HEK293 (cell line): ENCODE measurements around the gene TOMT.

Experiments used
- CTCF ChIA-PET: fragments of 350-600 bp; formaldehyde crosslinking; extraction: SDS; loops from one replicate; lab custom pipeline; 2021; ENCODE audit warnings: antibody characterized with exemption; lab: Yijun Ruan, JAX
- POLR2A ChIA-PET: fragments of 300-600 bp; formaldehyde crosslinking; extraction: SDS; loops from one replicate; lab custom pipeline; 2020; ENCODE audit warnings: antibody characterized with exemption, inconsistent platforms; lab: Yijun Ruan, JAX
- H3K27ac ChIP-seq: fragments of 200-500 bp; sonication (Bioruptor generic); 2 replicates; pipeline ENCODE4 v1.5.1; 2014; ENCODE audit warnings: low read depth, low read length, control low read depth, inconsistent platforms; ENCODE audit errors: extremely low read depth
- H3K36me3 ChIP-seq, 2 experiments: fragments of 200-500 bp in 1 of 2; sonication (Bioruptor generic) in 1 of 2; 1 replicate in 1 of 2; 2 replicates in 1 of 2; pipeline ENCODE4 v1.5.1; 2014 to 2017; ENCODE audit warnings: inconsistent platforms in 2 of 2, low read length in 2 of 2; ENCODE audit not compliant: control insufficient read depth in 2 of 2, insufficient read depth in 1 of 2
- H3K4me1 ChIP-seq: fragments of 200-500 bp; sonication (Bioruptor generic); 2 replicates; pipeline ENCODE4 v1.5.1; 2014; ENCODE audit warnings: mild to moderate bottlenecking, low read length, inconsistent platforms; ENCODE audit not compliant: control insufficient read depth, insufficient read depth
- H3K4me3 ChIP-seq: 2 replicates; pipeline ENCODE4 v1.5.1; 2011; ENCODE audit warnings: low read depth, mild to moderate bottlenecking, control low read depth, low read length, moderate library complexity
- H3K9me3 ChIP-seq: fragments of 200-500 bp; sonication (Bioruptor generic); 2 replicates; pipeline ENCODE4 v1.5.1; 2014; ENCODE audit warnings: low read depth, low read length, inconsistent platforms; ENCODE audit not compliant: control insufficient read depth, insufficient read depth
- GLIS2 ChIP-seq: fragments of 450-650 bp; formaldehyde crosslinking; IDR thresholded peaks from 2 replicates; pipeline ENCODE4 v1.5.1; 2016; ENCODE audit warnings: missing biosample characterization, missing genetic modification characterization
- HOXC10 ChIP-seq: sonication (generic); formaldehyde crosslinking; IDR thresholded peaks from 2 replicates; pipeline ENCODE4 v1.8.1; 2023; ENCODE audit warnings: mild to moderate bottlenecking, missing genetic modification reagents
- KLF7 ChIP-seq: fragments of 450-650 bp; formaldehyde crosslinking; IDR thresholded peaks from 2 replicates; pipeline ENCODE4 v1.5.1; 2016; ENCODE audit warnings: missing biosample characterization, missing genetic modification characterization, borderline replicate concordance
- ZBTB10 ChIP-seq: fragments of 450-650 bp; formaldehyde crosslinking; IDR thresholded peaks from 2 replicates; pipeline ENCODE4 v1.5.1; 2016; ENCODE audit warnings: missing biosample characterization, missing genetic modification characterization
- ZFP37 ChIP-seq: fragments of 450-650 bp; formaldehyde crosslinking; IDR thresholded peaks from 2 replicates; pipeline ENCODE4 v1.5.1; 2016; ENCODE audit warnings: missing biosample characterization, missing genetic modification characterization
- ZFP41 ChIP-seq: fragments of 450-650 bp; formaldehyde crosslinking; IDR thresholded peaks from 2 replicates; pipeline ENCODE4 v1.5.1; 2016; ENCODE audit warnings: missing biosample characterization, missing genetic modification characterization, borderline replicate concordance
- ZNF138 ChIP-seq: fragments of 450-650 bp; formaldehyde crosslinking; IDR thresholded peaks from 2 replicates; pipeline ENCODE4 v1.5.1; 2016; ENCODE audit warnings: missing biosample characterization, missing genetic modification characterization, borderline replicate concordance
- ZNF184 ChIP-seq: fragments of 450-650 bp; IDR thresholded peaks from 2 replicates; pipeline ENCODE4 v1.5.1; 2018; ENCODE audit warnings: missing biosample characterization, mild to moderate bottlenecking, missing genetic modification characterization
- ZNF214 ChIP-seq: fragments of 450-650 bp; formaldehyde crosslinking; IDR thresholded peaks from 2 replicates; pipeline ENCODE4 v1.5.1; 2017; ENCODE audit warnings: missing biosample characterization, mild to moderate bottlenecking, missing genetic modification characterization, borderline replicate concordance
- ZNF280C ChIP-seq: fragments of 450-650 bp; formaldehyde crosslinking; IDR thresholded peaks from 2 replicates; pipeline ENCODE4 v1.5.1; 2016; ENCODE audit warnings: missing biosample characterization, missing genetic modification characterization
- ZNF335 ChIP-seq: fragments of 450-650 bp; formaldehyde crosslinking; conservative IDR thresholded peaks from 2 replicates; pipeline ENCODE4 v1.5.1; 2016; ENCODE audit warnings: missing biosample characterization, missing genetic modification characterization
- ZNF658 ChIP-seq: fragments of 450-650 bp; formaldehyde crosslinking; IDR thresholded peaks from 2 replicates; pipeline ENCODE4; 2016; ENCODE audit warnings: missing biosample characterization, missing genetic modification characterization
- ZNF660 ChIP-seq: fragments of 450-650 bp; IDR thresholded peaks from 2 replicates; pipeline ENCODE4 v1.5.1; 2018; ENCODE audit warnings: missing biosample characterization, mild to moderate bottlenecking, missing genetic modification characterization
- ZNF677 ChIP-seq: fragments of 450-650 bp; IDR thresholded peaks from 2 replicates; pipeline ENCODE4 v1.5.0; 2018; ENCODE audit warnings: missing biosample characterization, mild to moderate bottlenecking, missing genetic modification characterization, moderate library complexity
- ZSCAN23 ChIP-seq: fragments of 450-650 bp; formaldehyde crosslinking; IDR thresholded peaks from 2 replicates; pipeline ENCODE4 v1.5.1; 2016; ENCODE audit warnings: missing biosample characterization, missing genetic modification characterization
- TF ChIP-seq, protein P1 (sequence below): fragments of 450-650 bp; formaldehyde crosslinking; IDR thresholded peaks from 2 replicates; pipeline ENCODE4 v1.5.1; 2016; ENCODE audit warnings: missing biosample characterization, missing genetic modification characterization

TOMT gene

GRCh38 chr11:72138821-72139390 lies 33.2 kb downstream of the TOMT start:
- Histone ChIP-seq H3K27ac (no peak overlapping the region), H3K4me1 (no peaks in the 10 kb centered on the region), H3K36me3 (no peaks in the 10 kb centered on the region), H3K4me3 (no peak overlapping the region), H3K9me3 (no peaks in the 10 kb centered on the region)
- CTCF ChIA-PET: no interaction called here
- TF ChIP-seq ZNF660 (tag by site-specific recombination): no peak
- TF ChIP-seq KLF7: no peak
- TF ChIP-seq ZNF214 (tag by site-specific recombination): no peak
- no peak for TF ChIP-seq ZNF184 (tag by site-specific recombination)
- no peak for TF ChIP-seq ZNF658 (tag by site-specific recombination)
- TF ChIP-seq ZNF280C (tag by site-specific recombination): no peak
- no peak for TF ChIP-seq ZNF335 (tag by site-specific recombination)
- TF ChIP-seq ZNF677 (tag by site-specific recombination): no peak
- TF ChIP-seq, protein P1, sequence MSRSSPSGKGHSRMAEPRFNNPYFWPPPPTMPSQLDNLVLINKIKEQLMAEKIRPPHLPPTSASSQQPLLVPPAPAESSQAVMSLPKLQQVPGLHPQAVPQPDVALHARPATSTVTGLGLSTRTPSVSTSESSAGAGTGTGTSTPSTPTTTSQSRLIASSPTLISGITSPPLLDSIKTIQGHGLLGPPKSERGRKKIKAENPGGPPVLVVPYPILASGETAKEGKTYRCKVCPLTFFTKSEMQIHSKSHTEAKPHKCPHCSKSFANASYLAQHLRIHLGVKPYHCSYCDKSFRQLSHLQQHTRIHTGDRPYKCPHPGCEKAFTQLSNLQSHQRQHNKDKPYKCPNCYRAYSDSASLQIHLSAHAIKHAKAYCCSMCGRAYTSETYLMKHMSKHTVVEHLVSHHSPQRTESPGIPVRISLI (tag by site-specific recombination): no peak
- POLR2A ChIA-PET: no interaction called here

DNA sequence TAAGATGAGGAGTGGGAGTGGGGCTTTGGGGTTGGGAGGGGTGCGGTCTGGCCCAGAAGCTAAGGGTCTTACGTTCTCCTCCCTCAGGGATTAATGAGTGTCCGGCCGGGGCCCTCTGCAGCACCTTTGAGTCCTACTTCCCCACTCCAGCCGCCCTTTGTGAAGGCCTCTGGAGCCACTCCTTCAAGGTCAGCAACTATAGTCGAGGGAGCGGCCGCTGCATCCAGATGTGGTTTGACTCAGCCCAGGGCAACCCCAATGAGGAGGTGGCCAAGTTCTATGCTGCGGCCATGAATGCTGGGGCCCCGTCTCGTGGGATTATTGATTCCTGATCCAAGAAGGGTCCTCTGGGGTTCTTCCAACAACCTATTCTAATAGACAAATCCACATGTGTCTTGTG lies 33.8 kb downstream of the TOMT start:
- Histone ChIP-seq H3K4me1 (no peaks in the 10 kb centered on the region), H3K9me3 (no peaks in the 10 kb centered on the region)
- TF ChIP-seq ZBTB10 (tag by site-specific recombination): no peak
- TF ChIP-seq, all 188 proteins: peak for 0
- Histone ChIP-seq H3K27ac (no peak overlapping the region), H3K4me3 (no peak overlapping the region), H3K36me3 (no peaks in the 10 kb centered on the region)
- ChIA-PET CTCF (interaction anchor here (0.6 to 2.7 kb wide), 2 partner anchors 114 to 148 kb away, joined by 3 to 11 read pairs; no protein-coding TSS in a partner anchor), POLR2A (no interaction called here)

DNA sequence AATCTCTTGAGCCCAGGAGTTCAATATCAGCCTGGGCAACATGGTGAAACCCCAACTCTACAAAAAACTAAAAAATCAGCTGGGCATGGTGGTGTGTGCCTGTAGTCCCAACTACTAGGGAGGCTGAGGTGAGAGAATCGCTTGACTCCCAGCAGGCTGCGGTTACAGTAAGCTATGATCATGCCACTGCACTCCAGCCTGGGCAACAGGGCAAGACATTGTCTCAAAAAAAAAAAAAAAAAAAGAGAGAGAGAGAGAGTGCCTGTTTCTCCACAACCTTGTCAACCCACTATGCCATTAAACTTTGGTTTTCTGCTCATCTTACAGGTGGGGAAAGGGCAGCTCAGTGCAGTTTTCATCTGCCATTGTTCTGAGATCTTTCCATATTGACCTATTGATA lies 34.9 kb downstream of the TOMT start:
- no peak overlapping the region for H3K4me3 ChIP-seq
- CTCF ChIA-PET: interaction anchor here (0.6 to 2.7 kb wide), 3 partner anchors 56 to 138 kb away, joined by 3 to 11 read pairs (median 3); no protein-coding TSS in a partner anchor
- POLR2A ChIA-PET: no interaction called here
- H3K9me3 ChIP-seq: no peaks in the 10 kb centered on the region
- H3K27ac ChIP-seq: no peak overlapping the region
- TF ChIP-seq ZSCAN23 (tag by site-specific recombination) (no peak), ZFP37 (tag by site-specific recombination) (no peak), HOXC10 (CRISPR knock-in tag) (no peak), ZFP41 (no peak), GLIS2 (no peak), ZNF138 (tag by site-specific recombination) (no peak)
- no peaks in the 10 kb centered on the region for H3K36me3 ChIP-seq
- H3K4me1 ChIP-seq: no peaks in the 10 kb centered on the region
